HG02759 (cell line): ENCODE measurements around the gene IRF9.
A peak's percentile ranks its signal among the peaks of the same experiment; 100 is the strongest.
"Not testable (repeated sequence)": the region's sequence is repeated elsewhere in the genome, so short reads cannot be mapped to it uniquely, and the experiment has no call there.

Experiments used
- ATAC-seq: cut with Tn5 transposase; IDR thresholded peaks from one replicate; pipeline ENCODE4 v1.9.1; 2021; ENCODE audit warnings: mild to moderate bottlenecking, moderate library complexity; ENCODE audit not compliant: unreplicated experiment

Gene IRF9

DNA sequence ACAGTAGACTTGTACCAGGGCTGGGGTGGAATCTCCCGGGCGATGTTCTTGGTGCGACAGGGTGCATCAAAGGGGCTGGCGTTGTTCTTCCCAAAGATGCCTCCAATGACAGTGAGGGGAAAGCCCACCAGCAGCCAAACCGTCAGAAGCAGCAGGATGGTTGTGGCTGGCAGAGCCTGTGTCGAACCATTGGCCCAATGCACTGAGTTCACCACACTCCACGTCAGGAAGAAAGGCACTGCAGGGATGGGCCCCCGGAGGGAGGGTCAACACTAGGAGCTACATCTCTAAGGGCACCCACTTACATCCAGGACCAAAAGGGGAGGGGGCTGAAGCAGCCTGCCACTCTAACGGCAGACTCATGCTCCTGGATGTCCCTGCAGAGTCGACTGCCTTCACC is 29.4 kb downstream of the IRF9 start:
- ATAC-seq = no peak

- ATAC-seq = no peak
These were observed 31.9 kb downstream of the IRF9 start for GRCh38 chr14:24192933-24193332.

- no peak for ATAC-seq
These were observed 33.3 kb downstream of the IRF9 start for GRCh38 chr14:24194186-24194872.

DNA sequence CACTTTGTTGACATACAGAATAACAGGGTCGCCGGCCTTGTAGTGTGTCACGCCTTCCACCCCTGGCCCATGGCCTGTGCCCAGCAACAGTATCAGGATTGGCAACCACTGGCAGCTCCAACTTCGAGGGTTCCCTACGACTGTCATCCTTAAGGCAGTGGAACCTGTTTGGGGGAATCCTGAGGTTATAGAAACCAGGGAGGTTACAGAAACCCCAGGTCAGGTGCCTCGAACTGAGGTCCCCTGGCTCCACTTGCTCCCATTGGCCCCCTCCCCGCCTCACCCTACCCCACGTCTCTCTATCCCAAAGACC is 33.8 kb downstream of the IRF9 start:
- no peak for ATAC-seq

DNA sequence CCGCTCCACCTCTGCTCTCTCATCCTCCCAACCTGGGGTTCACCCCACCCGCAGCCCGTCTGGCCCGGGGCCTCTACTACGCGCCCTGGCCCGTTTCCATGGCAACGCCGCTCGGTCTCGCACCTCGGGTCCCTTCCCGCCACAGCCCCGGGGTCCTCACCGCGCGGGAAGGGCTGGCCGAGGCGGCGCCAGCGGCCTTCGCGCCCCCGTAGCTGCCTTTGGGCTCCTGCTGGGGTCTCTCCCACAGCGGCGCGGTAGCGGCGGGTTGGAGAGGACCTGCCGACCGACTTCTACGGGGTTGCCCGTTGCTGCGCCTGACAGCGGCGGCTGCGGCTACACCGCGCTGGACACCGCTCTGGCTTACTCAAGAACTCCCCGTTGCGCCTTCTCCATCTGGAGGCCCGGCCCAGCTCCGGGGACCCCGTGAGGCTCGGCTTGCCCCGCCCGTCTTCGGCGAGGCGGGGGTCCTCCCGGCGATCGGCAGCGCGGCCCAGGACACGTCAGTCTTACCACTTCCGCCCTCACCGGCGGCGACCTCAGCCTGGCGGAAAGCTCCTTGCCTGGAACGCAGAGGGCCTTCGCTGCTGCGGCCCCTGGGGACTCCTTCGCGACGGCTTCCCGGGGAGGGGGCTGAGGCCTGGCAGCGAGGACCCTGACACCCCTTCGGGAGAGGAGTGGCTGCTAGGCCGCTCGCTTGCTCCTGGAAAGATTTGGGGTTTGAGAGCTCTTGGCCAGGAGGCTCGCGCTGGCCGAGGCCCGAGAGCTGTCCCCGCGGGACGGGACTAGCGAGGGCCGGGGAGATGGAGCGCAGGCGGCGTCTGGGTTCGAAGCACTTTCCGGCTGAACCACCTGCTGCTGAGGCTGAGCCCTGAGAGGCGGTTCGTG is 34.4 kb downstream of the IRF9 start, which contains the start of gene TM9SF1:
Gene TM9SF1, minus strand, starts transcription at position 256 of the 885 bp plus-strand sequence. CDS start 422 bp downstream, outside the sequence.
- ATAC-seq = peak; percentile 93

GRCh38 chr14:24196071-24197055 is 35.3 kb downstream of the IRF9 start:
- peak; percentile 21 for ATAC-seq

GRCh38 chr14:24197056-24197450 is 36.0 kb downstream of the IRF9 start:
- no peak for ATAC-seq

GRCh38 chr14:24198814-24199524 is 37.9 kb downstream of the IRF9 start:
- ATAC-seq = no peak

DNA sequence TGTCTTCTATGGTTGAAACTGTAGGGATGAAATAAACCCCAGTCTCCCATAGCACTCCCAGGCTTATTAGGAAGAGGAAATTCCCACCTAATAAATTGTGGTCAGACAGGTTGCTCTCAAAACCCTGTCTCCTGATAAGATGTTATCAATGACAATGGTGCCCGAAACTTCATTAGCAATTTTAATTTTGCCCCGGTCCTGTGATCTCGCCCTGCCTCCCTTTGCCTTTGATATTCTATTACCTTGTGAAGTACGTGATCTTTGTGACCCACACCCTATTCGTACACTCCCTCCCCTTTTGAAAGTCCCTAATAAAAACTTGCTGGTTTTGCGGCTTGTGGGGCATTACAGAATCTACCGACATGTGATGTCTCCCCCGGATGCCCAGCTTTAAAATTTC is 41.5 kb downstream of the IRF9 start:
- not testable (repeated sequence) for ATAC-seq

DNA sequence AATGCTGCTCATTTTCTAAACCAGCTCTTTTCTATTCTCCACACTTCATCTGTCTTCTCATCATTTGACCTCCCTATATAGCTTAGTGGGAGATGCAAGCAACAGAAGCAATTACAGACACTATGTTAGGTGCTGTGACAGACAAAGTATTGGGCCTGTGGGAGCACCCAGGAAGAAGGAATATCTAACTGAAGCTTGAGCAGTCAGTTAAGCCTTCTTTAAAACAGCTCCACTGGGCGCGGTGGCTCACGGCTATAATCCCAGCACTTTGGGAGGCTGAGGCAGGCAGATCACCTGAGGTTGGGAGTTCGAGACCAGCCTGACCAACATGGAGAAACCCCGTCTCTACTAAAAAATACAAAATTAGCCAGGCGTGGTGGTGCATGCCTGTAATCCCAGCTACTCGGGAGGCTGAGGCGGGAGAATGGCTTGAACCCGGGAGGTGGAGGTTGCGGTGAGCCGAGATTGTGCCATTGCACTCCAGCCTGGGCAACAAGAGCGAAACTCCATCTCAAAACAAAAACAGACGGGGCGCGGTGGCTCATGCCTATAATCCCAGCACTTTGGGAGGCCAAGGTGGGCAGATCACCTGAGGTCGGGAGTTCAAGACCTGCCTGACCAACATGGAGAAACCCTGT is 42.3 kb downstream of the IRF9 start:
- not testable (repeated sequence) for ATAC-seq

DNA sequence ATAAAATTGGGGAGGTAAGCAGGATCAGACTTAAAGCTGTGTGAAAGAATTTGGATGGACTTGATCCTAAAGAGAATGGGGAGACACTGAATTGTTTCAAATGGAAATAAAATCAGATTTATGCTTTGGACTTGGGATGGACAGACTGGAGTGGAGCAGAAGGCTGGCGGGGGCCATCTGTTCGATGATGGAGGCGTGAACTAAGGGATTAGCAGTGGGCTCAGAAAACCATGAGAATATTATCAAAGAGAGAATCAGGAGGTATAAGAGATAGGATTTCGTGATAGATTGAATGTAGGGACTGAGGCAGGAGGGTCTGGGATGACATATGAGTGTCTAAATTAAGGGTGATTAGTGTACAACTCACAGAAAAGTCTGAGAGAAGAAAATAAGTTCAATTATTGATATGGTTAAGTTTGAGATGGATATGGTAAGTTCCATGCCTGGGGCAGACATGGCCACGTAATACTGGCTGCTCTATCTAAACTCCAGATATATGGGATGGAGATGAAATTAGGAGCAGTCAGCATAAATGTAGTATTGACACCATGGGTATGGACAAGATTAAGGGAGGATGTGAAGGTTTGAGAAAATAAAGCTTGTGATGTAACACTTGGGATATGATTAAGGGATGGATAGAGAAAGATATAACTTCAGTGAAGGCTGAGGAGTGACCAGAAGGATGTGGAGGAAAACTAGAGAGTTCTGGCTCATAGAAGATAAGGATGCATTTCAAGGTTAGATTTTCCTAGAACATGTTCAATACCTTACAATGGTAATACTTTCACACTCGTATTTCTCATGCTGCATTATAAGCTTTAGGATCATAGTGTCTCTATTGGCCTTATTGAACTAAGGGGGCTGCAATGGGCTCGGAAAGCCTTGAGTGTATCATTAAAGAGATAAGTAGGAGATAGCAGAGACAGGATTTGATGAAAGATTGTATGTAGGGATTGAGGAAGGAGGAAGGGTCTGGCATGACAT is 43.4 kb downstream of the IRF9 start:
- no peak for ATAC-seq

- no peak for ATAC-seq
These were observed 45.4 kb downstream of the IRF9 start for GRCh38 chr14:24206260-24207103.

GRCh38 chr14:24207104-24207551 is 46.1 kb downstream of the IRF9 start:
- no peak for ATAC-seq

GRCh38 chr14:24207625-24208024 is 46.6 kb downstream of the IRF9 start:
- ATAC-seq = no peak

- ATAC-seq = no peak
These were observed 50.2 kb downstream of the IRF9 start for GRCh38 chr14:24211311-24211710.

DNA sequence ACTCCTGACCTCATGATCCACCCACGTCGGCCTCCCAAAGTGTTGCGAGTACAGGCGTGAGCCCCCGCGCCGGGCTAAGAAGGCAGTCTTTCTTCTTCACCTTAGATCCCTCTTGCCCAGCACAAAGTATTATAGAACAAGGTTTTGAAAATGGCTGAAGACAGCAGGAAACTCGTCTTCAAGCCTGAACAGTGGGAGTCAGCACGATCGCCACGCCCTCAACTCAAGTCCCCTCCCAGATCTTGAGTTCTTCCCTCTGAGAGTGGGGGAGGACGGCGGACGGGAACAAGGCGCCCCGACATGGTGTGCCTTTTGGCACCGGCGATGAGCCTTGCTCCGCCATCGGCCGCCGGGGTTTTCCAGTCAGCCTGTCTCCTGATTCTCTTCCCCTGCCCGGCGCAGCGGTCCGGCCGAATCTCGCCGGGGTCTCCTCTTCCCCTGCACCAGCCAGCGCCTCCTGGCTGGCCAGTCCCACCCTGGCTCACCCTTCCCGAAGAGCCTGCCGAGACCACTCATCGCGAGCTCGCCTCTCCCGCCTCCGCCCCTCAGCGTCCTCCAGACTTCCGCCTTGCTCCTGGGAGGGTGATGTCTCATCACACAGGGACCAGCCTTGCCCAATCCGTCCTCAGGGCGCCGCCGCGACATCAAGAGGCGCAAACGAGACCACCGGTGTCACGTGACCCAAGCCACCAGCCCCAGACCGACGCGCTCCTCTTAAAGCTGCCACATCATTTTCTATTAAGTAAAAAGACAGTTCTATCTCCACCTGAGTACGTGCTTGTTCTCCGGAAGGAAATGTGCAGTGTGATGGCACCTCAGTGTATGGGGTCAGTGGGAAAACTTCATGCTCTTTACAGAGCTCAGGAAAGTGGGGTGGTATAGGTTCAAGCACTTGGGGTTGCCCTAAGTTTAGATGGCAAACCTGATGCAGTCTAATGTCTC is 52.1 kb downstream of the IRF9 start, which contains the start of gene CHMP4A:
Gene CHMP4A, minus strand, starts transcription at position 565 of the 942 bp plus-strand sequence. Its CDS starts 49 bp downstream, at position 516.
- ATAC-seq = peak; percentile 80
